HL-60 (cell line): ENCODE measurements around the gene LAMA5.

ENCODE experiments used
- DNase-seq, 2 experiments: peaks; one replicate each; pipeline ENCODE4 v3.0.0-alpha.2; 2010 to 2020; ENCODE audit warnings: low read depth in 1 of 2, low spot score in 1 of 2
- H3K27ac ChIP-seq: fragments of 250-450 bp; sonication (Bioruptor Pico); replicated peaks from 2 replicates; pipeline ENCODE4 v1.5.1; 2020; ENCODE audit warnings: mild to moderate bottlenecking, moderate library complexity
- H3K27me3 ChIP-seq: fragments of 250-450 bp; sonication (Bioruptor Pico); 2 replicates; pipeline ENCODE4 v1.5.1; 2021; ENCODE audit warnings: mild to moderate bottlenecking, moderate library complexity; ENCODE audit not compliant: insufficient read depth, poor library complexity, severe bottlenecking
- H3K4me3 ChIP-seq: replicated peaks from 2 replicates; pipeline ENCODE4 v1.5.1; 2011; ENCODE audit warnings: mild to moderate bottlenecking, control low read depth, low read length; ENCODE audit not compliant: insufficient read depth
- GABPA ChIP-seq: IDR thresholded peaks from 2 replicates; pipeline ENCODE4 v1.6.1; 2012; ENCODE audit warnings: low read depth
- POLR2AphosphoS5 ChIP-seq: IDR thresholded peaks from 2 replicates; pipeline ENCODE4 v1.6.1; 2012; ENCODE audit warnings: low read depth
- SPI1 ChIP-seq: IDR thresholded peaks from 2 replicates; pipeline ENCODE4 v1.6.1; 2012; ENCODE audit warnings: low read depth, mild to moderate bottlenecking, borderline replicate concordance
- TF ChIP-seq, protein P1 (sequence below): IDR thresholded peaks from one replicate; pipeline ENCODE4 v1.5.1; 2011; ENCODE audit warnings: low read length, control low read depth, inconsistent platforms; ENCODE audit not compliant: insufficient read depth
- TF ChIP-seq, protein P2 (sequence below): IDR thresholded peaks from 2 replicates; pipeline ENCODE4 v1.6.1; 2012; ENCODE audit warnings: low read depth; ENCODE audit not compliant: insufficient replicate concordance

LAMA5 gene

DNA sequence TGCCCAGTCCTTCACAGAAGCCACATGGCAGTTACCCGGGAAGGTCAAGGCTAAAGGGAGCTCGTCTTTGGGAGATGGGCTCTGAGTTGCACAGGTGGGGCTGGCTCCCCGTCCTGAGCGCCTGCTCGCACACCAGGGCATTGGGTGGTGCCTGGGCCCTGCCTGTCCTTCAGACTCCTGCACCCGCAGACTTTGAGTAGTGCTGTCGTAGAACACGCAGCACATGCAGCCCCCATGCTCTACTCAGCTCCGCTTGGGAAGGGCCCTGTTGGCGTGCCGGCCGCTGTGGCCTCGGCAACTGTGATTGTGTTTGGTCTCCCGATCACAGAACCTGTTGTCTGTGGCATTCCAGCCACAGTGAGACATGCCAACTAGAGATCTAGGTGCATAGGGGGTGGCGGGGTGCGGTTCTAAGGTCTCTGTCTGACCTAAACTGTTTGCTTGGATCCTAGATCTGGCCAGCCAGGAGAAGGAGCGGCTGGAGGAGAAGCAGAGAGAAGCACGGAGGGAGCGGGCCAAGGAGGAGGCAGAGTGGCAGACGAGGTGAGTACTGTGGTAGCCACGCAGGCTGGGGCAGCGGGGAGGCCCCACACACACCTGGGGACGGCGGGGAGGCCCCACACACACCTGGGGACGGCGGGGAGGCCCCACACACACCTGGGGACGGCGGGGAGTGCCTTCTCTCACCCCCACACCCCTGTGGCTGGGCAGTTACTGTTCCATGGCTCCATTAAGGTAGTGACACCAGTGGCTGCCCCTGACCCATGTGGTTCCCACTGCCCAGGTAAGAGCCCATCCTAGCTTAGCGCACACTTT, 75.7 kb downstream of the LAMA5 start:
- H3K27ac ChIP-seq: no peak overlapping the region
- no peak for DNase-seq
- TF ChIP-seq, protein P1, sequence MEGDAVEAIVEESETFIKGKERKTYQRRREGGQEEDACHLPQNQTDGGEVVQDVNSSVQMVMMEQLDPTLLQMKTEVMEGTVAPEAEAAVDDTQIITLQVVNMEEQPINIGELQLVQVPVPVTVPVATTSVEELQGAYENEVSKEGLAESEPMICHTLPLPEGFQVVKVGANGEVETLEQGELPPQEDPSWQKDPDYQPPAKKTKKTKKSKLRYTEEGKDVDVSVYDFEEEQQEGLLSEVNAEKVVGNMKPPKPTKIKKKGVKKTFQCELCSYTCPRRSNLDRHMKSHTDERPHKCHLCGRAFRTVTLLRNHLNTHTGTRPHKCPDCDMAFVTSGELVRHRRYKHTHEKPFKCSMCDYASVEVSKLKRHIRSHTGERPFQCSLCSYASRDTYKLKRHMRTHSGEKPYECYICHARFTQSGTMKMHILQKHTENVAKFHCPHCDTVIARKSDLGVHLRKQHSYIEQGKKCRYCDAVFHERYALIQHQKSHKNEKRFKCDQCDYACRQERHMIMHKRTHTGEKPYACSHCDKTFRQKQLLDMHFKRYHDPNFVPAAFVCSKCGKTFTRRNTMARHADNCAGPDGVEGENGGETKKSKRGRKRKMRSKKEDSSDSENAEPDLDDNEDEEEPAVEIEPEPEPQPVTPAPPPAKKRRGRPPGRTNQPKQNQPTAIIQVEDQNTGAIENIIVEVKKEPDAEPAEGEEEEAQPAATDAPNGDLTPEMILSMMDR: no peak
- no peak for TF ChIP-seq GABPA

DNA sequence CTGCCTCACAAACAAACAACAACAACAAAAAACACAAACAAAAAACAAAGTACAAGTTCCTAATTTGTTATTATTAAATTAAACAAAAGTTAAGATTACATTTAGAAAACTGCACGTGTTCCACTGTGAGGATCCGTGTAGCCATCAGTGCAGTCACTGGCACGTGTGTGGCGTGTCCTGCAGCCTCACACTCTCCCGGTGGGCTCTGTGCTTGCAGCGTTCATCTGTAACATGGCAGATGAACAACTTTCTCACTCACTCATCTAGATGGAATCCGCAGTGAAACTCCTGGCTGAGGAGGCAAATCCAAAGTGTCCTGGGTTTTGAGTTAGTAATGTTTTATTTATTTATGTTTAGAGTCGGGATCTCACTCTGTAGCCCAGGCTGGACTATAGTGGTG, 77.2 kb downstream of the LAMA5 start:
- TF ChIP-seq, protein P1: no peak
- TF ChIP-seq, protein P2, sequence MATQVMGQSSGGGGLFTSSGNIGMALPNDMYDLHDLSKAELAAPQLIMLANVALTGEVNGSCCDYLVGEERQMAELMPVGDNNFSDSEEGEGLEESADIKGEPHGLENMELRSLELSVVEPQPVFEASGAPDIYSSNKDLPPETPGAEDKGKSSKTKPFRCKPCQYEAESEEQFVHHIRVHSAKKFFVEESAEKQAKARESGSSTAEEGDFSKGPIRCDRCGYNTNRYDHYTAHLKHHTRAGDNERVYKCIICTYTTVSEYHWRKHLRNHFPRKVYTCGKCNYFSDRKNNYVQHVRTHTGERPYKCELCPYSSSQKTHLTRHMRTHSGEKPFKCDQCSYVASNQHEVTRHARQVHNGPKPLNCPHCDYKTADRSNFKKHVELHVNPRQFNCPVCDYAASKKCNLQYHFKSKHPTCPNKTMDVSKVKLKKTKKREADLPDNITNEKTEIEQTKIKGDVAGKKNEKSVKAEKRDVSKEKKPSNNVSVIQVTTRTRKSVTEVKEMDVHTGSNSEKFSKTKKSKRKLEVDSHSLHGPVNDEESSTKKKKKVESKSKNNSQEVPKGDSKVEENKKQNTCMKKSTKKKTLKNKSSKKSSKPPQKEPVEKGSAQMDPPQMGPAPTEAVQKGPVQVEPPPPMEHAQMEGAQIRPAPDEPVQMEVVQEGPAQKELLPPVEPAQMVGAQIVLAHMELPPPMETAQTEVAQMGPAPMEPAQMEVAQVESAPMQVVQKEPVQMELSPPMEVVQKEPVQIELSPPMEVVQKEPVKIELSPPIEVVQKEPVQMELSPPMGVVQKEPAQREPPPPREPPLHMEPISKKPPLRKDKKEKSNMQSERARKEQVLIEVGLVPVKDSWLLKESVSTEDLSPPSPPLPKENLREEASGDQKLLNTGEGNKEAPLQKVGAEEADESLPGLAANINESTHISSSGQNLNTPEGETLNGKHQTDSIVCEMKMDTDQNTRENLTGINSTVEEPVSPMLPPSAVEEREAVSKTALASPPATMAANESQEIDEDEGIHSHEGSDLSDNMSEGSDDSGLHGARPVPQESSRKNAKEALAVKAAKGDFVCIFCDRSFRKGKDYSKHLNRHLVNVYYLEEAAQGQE: no peak
- no peak for TF ChIP-seq SPI1
- no peak for TF ChIP-seq POLR2AphosphoS5
- TF ChIP-seq GABPA: no peak
- DNase-seq: no peak
- Histone ChIP-seq H3K4me3 (no peak overlapping the region), H3K27me3 (no peaks in the 10 kb centered on the region), H3K27ac (no peak overlapping the region)

More for the DNA sequence above, 75.7 kb downstream of the LAMA5 start:
- Histone ChIP-seq H3K4me3 (no peak overlapping the region), H3K27me3 (no peaks in the 10 kb centered on the region)

DNA sequence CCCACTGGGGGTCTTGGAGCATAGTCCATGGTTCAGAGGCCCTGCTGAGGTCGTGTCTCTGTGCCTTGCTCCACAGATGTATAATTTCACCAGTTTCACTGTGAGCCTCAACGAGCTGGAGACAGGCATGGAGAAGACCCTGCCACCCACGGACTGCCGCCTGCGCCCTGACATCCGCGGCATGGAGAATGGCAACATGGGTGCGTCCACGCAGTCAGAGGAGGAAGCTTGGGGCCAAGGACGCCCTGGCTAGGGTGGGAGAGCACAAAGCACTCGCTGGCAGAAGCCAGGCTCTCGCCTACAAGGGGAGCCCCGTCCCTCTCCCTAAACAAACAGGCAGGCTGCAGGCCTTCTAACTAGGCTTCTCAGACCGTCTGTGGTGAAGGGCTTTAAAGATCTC, 78.0 kb downstream of the LAMA5 start:
- TF ChIP-seq GABPA (no peak), SPI1 (no peak), POLR2AphosphoS5 (no peak)
- TF ChIP-seq, protein P2: no peak
- TF ChIP-seq, protein P1: no peak
- DNase-seq: no peak
- Histone ChIP-seq H3K4me3 (no peak overlapping the region), H3K27ac (no peak overlapping the region), H3K27me3 (no peaks in the 10 kb centered on the region)
